HG02642 (cell line): ENCODE results near the gene ATF2.

Experiments
- ATAC-seq: cut with Tn5 transposase; IDR thresholded peaks from one replicate; pipeline ENCODE4 v1.9.1; 2021; ENCODE audit warnings: mild to moderate bottlenecking; ENCODE audit not compliant: unreplicated experiment, poor library complexity

Gene ATF2

GRCh38 chr2:175030380-175031271, 137.4 kb downstream of the ATF2 start:
- no peak for ATAC-seq

GRCh38 chr2:175027755-175028154, 140.2 kb downstream of the ATF2 start:
- no peak for ATAC-seq

DNA sequence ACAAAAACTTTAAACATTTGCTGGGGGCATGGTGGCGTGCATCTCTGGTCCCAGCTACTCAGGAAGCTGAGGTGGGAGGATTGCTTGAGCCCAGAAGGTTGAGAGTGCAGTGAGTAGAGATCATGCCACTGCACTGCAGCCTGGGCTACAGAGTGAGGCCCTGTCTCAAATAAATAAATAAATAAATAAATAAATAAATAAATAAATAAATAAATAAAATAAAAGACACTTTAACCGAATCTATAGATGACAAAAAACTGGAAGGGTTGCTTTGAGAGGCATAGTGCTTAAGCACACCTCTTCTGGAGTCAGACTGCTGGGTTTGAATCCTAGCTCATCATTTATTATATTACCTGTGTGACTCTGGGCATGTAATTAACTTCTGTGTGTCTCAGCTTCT, 141.6 kb downstream of the ATF2 start:
- no peak for ATAC-seq

- ATAC-seq: no peak
Observed at GRCh38 chr2:175025946-175026345, 142.1 kb downstream of the ATF2 start.

DNA sequence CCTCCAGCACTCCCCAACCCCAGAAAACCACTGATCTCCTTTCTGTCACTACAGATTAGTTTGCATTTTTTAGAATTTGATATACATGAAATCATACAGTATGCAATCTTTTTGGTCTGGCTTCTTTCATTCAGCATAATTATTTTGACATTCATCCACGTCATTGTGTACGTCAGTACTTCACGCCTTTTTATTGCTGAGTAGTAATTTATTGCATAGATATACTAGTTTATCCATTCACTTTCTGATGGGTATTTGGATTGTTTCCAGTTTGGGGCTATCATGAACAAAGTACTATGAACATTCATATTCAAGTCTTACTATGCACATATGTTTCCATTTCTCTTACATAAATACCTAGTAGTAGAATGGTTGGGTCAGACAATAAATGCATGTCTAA, 142.8 kb downstream of the ATF2 start:
- ATAC-seq: no peak

GRCh38 chr2:175022923-175023322, 145.1 kb downstream of the ATF2 start:
- no peak for ATAC-seq
